Endothelial cell of hepatic sinusoid (primary cell): ENCODE measurements around the gene CDK13.
"Not testable (repeated sequence)": the region's sequence is repeated elsewhere in the genome, so short reads cannot be mapped to it uniquely, and the experiment has no call there.

Experiments
- in situ Hi-C: cut with HindIII; loops from 2 replicates; pipeline ENCODE4 v1.10.0; 2017; ENCODE audit warnings: low sequenced_read_pairs

The CDK13 gene

DNA sequence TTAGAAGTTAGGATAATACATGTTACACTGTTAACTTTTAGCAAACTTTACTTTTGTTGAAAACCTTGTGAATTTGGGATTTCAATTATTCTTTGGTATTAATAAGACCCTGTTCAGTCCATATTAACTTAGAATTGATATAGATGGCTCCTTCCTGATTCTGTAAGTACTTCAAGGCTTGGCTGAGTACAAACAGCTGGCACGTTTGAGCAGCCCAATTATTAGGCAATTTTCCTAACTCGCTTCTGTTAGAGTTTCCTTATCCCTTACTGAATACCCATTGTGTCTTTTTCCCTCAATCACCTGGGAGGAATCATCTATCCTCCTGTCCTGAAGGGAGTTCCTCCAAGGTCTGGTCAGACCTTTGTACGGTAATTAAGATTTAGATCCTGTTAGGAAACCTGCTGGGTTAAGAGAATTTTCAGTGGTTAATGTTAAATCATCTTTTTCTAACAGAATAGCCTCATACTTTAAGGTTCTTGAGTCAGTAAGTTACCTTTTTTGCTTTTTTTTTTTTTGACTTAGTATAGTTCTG, 195.6 kb downstream of the CDK13 start:
- in situ Hi-C loops, result not testable (repeated sequence)

DNA sequence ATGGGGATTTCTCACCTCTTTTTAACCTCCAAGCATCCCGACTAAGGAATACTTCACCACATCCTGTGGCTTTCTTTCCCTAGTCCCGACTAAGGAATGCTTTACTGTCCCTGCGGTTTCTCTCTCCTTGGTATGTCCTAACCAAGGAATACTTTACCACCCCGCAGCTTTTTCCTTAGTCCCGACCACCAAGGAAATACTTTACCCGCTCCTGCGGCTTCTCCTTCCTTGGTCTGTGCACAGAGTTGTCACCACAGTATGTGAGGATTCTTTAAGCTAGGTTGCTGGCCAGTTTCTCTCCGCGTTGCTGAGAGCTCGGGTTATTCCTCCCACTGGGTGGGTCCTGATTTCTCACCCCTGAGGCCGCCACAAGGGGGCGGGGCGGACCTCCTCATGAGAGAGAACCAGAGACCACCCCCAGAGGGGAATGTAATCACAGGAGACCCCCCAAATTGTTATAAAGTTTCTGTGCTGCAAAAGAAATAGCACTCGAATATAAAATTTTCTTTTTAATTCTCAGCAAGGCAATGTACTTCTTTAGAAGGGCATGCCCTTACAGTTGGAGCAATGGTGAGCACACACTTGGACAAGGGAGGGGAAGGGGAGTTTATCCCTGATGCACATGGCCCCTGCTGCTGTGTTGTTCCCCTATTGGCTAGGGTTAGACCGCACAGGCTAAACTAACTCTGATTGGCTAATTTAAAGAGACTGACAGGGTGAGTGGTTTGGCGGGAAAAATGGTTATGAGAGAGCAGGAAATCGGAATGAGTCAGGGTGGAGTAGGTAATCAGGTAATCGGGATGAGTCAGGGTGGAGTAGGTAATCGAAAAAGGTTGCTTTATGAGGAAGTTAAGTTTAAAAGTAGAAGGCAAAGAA, 197.6 kb downstream of the CDK13 start:
- in situ Hi-C loops, result no loop called here

DNA sequence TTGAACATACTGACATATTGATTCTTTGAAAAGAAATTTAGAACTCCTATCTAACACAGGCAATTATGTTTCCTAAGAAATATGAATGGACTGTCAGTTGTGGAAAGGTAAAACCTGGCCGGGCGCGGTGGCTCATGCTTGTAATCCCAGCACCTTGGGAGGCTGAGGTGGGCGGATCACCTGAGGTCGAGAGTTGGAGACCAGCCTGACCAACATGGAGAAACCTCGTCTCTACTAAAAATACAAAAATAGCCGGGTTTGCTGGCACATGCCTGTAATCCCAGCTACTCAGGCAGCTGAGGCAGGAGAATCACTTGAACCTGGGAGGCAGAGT, 198.2 kb downstream of the CDK13 start:
- in situ Hi-C loops, result not testable (repeated sequence)

DNA sequence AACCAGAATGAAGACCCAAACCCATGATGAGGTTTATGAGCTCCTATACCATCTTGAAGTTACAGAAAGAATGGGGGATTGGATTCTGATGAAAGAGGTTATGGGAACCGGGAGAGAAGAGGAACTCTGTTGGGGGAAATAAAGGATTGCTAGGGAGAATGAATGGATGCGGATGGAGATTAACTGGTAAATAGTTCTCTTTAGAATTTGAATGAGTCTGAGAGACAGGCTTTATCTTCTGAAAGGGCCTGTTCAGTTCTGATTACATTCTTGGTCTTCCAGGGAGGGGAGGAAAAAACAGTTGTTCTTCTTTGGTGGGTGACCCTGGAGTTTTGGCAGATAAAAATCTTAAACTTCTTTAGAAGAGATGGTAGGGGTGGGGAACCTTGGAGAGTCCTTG, 198.6 kb downstream of the CDK13 start:
- in situ Hi-C loops, result no loop called here
